ENCODE results near the gene RRAGD. TPM values are rescaled to one million over a fixed set of nuclear protein-coding genes. Genes with fewer than 3 reads are reported as not detected.

Gene RRAGD
- total and polyA plus RNA-seq, 2 experiments from 2014 or later = 7.0 to 20.1 TPM

DNA sequence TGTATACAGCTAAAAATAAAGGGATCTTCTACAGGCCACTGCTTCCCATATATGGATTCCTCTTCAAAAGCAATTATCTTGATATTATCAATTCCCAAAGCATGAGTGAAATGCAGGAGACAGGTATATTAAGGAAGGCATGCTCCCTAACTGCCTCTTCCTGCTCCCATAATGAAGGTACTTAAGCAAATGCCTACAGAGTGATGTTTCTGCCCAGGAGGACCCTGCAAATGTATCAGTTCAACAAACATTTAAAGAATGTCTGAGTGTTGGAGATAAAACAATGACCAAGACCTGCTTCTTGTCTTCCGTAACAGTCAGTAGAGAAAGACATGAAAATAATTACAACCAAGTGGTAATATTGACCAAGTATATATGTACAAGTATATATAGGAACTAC, 63.7 kb downstream of the RRAGD start:
- H3K79me2 ChIP-seq (replicated peaks; ENCODE audit: insufficient read depth) = no peaks in the 10 kb centered on the region; the same call in 1 of the 2 replicates

More for the DNA sequence above, 63.7 kb downstream of the RRAGD start:
- ATAC-seq (no peak), DNase-seq (ENCODE audit: low spot score) (peak; percentile 23)
- no peaks in the 10 kb centered on the region for H3K36me3 ChIP-seq (ENCODE audit: insufficient read depth)
- no peaks in the 10 kb centered on the region for H3K36me3 Mint-ChIP-seq (ENCODE audit: low read depth)
- H2AFZ ChIP-seq = no peak overlapping the region
- TF ChIP-seq POLR2AphosphoS5 (IDR thresholded peaks at IDR 0.05; ENCODE audit: low read depth) (no peak), STAT1 (IDR thresholded peaks at IDR 0.05; ENCODE audit: unreplicated experiment) (no peak), JUNB (IDR thresholded peaks at IDR 0.05; ENCODE audit: unreplicated experiment) (no peak), ZNF114 (CRISPR knock-in tag; IDR thresholded peaks at IDR 0.05) (no peak)
- TF ChIP-seq, protein P1, sequence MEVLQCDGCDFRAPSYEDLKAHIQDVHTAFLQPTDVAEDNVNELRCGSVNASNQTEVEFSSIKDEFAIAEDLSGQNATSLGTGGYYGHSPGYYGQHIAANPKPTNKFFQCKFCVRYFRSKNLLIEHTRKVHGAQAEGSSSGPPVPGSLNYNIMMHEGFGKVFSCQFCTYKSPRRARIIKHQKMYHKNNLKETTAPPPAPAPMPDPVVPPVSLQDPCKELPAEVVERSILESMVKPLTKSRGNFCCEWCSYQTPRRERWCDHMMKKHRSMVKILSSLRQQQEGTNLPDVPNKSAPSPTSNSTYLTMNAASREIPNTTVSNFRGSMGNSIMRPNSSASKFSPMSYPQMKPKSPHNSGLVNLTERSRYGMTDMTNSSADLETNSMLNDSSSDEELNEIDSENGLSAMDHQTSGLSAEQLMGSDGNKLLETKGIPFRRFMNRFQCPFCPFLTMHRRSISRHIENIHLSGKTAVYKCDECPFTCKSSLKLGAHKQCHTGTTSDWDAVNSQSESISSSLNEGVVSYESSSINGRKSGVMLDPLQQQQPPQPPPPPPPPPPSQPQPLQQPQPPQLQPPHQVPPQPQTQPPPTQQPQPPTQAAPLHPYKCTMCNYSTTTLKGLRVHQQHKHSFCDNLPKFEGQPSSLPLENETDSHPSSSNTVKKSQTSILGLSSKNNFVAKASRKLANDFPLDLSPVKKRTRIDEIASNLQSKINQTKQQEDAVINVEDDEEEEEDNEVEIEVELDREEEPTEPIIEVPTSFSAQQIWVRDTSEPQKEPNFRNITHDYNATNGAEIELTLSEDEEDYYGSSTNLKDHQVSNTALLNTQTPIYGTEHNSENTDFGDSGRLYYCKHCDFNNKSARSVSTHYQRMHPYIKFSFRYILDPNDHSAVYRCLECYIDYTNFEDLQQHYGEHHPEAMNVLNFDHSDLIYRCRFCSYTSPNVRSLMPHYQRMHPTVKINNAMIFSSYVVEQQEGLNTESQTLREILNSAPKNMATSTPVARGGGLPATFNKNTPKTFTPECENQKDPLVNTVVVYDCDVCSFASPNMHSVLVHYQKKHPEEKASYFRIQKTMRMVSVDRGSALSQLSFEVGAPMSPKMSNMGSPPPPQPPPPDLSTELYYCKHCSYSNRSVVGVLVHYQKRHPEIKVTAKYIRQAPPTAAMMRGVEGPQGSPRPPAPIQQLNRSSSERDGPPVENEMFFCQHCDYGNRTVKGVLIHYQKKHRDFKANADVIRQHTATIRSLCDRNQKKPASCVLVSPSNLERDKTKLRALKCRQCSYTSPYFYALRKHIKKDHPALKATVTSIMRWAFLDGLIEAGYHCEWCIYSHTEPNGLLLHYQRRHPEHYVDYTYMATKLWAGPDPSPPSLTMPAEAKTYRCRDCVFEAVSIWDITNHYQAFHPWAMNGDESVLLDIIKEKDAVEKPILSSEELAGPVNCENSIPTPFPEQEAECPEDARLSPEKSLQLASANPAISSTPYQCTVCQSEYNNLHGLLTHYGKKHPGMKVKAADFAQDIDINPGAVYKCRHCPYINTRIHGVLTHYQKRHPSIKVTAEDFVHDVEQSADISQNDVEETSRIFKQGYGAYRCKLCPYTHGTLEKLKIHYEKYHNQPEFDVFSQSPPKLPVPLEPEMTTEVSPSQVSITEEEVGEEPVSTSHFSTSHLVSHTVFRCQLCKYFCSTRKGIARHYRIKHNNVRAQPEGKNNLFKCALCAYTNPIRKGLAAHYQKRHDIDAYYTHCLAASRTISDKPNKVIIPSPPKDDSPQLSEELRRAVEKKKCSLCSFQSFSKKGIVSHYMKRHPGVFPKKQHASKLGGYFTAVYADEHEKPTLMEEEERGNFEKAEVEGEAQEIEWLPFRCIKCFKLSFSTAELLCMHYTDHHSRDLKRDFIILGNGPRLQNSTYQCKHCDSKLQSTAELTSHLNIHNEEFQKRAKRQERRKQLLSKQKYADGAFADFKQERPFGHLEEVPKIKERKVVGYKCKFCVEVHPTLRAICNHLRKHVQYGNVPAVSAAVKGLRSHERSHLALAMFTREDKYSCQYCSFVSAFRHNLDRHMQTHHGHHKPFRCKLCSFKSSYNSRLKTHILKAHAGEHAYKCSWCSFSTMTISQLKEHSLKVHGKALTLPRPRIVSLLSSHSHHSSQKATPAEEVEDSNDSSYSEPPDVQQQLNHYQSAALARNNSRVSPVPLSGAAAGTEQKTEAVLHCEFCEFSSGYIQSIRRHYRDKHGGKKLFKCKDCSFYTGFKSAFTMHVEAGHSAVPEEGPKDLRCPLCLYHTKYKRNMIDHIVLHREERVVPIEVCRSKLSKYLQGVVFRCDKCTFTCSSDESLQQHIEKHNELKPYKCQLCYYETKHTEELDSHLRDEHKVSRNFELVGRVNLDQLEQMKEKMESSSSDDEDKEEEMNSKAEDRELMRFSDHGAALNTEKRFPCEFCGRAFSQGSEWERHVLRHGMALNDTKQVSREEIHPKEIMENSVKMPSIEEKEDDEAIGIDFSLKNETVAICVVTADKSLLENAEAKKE (CRISPR knock-in tag; IDR thresholded peaks at IDR 0.05) = no peak
- TF ChIP-seq, protein P2, sequence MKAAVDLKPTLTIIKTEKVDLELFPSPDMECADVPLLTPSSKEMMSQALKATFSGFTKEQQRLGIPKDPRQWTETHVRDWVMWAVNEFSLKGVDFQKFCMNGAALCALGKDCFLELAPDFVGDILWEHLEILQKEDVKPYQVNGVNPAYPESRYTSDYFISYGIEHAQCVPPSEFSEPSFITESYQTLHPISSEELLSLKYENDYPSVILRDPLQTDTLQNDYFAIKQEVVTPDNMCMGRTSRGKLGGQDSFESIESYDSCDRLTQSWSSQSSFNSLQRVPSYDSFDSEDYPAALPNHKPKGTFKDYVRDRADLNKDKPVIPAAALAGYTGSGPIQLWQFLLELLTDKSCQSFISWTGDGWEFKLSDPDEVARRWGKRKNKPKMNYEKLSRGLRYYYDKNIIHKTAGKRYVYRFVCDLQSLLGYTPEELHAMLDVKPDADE (IDR thresholded peaks at IDR 0.05) = no peak
- H3K4me1 ChIP-seq (ENCODE audit: insufficient read depth) = peaks cover 8% of the 10 kb centered on the region; the same call in 1 of the 2 replicates
- H3K4me1 Mint-ChIP-seq = peaks cover 23% of the 10 kb centered on the region
- H3K4me3 ChIP-seq = no peak overlapping the region
- H3K9me3 Mint-ChIP-seq = no peaks in the 10 kb centered on the region
- peaks cover 14% of the 10 kb centered on the region for H3K27me3 ChIP-seq (ENCODE audit: insufficient read depth)
- H3K27ac Mint-ChIP-seq = no peak overlapping the region
- no peaks in the 10 kb centered on the region for H4K20me1 ChIP-seq (replicated peaks; ENCODE audit: insufficient read depth)
- peaks cover 11% of the 10 kb centered on the region for H3K27me3 Mint-ChIP-seq (ENCODE audit: insufficient read depth, low read depth, poor library complexity)
- H3K27ac ChIP-seq (ENCODE audit: low read depth) = no peak overlapping the region
- no peak overlapping the region for H3K4me2 ChIP-seq
- H3K9me2 ChIP-seq (ENCODE audit: insufficient read depth) = no peaks in the 10 kb centered on the region
- H3K4me3 Mint-ChIP-seq = no peak overlapping the region
- 0 out of 2 replicates have a peak, but pooled peaks cover 4% of the 10 kb centered on the region for H3F3A ChIP-seq (replicated peaks; ENCODE audit: low read depth)
